GM12891 (cell line): ENCODE results near the gene TRIB2.

Source experiments
- DNase-seq: peaks from one replicate; pipeline ENCODE4 v3.0.0; 2011; ENCODE audit warnings: low spot score; ENCODE audit not compliant: insufficient read length
- FAIRE-seq: peaks from 2 replicates; lab custom pipeline; 2011; peaks lifted over from hg19 to GRCh38; lab: Jason Lieb, UNC
- PAX5 ChIP-seq: IDR thresholded peaks from 2 replicates; pipeline ENCODE4 v1.6.1; 2011; ENCODE audit warnings: low read length, moderate library complexity, mild to moderate bottlenecking; ENCODE audit not compliant: insufficient read depth, severe bottlenecking
- POLR2A ChIP-seq: IDR thresholded peaks from 2 replicates; pipeline ENCODE4 v1.6.1; 2011; ENCODE audit warnings: low read depth, low read length, control low read depth
- POLR2AphosphoS5 ChIP-seq: IDR thresholded peaks from 2 replicates; pipeline ENCODE4 v1.6.1; 2011; ENCODE audit warnings: low read depth, low read length, control low read depth
- POU2F2 ChIP-seq: IDR thresholded peaks from 2 replicates; pipeline ENCODE4 v1.6.1; 2011; ENCODE audit warnings: low read depth, mild to moderate bottlenecking, control low read depth, low read length, moderate library complexity
- SPI1 ChIP-seq: IDR thresholded peaks from 2 replicates; pipeline ENCODE4 v1.6.1; 2011; ENCODE audit warnings: low read depth, low read length, control low read depth
- TAF1 ChIP-seq: IDR thresholded peaks from 2 replicates; pipeline ENCODE4 v1.6.1; 2011; ENCODE audit warnings: low read depth, low read length, control low read depth

TRIB2 gene

DNA sequence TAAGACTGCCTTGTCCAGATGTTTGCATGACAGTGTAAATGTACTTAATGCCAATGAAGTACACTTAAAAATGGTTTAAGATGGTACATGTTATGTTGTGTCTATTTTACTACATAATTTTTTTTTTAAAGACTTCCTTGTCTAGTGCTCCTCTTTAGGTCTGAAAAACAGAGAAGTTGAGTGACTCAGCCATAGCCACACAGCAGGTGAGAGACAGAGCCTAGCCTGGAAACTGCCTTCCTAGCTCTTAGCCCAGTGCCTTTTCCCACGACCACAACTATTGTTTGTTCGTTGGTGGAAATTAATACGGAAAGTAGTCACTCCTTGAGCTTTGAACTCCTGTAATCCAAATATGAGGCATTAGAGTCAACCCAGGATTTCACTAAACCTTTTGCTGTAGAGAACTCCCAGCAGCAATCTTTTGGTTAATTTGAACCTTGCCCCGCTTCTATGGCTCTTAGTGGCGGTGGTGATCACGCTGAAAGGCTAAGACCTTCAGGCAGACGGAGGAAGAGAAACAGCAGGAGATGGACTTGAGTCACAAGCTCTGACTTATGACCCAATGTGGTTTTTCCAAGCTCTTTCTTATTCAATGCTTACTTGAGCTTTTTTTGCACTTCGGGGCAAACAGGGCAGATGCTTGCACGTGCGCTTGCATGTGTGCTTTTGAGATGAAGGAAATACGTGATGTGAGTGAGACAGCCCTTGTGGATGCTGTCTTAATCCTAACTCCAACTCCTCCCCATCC is 21.2 kb downstream of the TRIB2 start:
- no peak for FAIRE-seq
- DNase-seq = no peak
- TF ChIP-seq POLR2A (no peak), POU2F2 (no peak), TAF1 (no peak), PAX5 (no peak), SPI1 (no peak), POLR2AphosphoS5 (no peak)

DNA sequence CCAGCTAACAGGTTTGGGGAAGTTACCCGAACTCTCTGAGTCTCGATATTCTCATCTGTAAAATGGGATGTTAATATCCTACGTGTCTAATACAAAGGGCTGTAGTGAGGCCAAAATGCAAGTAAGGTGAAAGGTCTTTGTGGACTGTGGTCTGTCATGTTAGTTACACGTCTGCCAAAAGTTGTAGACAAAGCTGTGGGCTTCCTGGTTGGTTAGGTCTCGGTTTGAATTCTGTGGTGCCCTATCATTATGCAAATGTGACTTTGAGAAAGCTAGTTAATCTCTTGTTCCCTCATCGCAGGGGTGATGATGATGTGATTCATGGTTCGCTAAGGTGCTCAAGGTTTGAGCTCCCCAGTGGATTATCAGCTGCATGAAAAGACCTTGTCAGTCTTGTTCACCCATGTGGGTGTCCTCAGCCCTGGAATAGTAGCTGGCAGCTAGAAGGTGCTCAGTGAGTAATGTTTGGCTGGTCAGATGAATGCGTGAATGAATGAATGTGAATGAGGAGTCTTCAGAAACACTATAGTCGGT is 23.1 kb downstream of the TRIB2 start:
- DNase-seq (no peak), FAIRE-seq (no peak)
- TF ChIP-seq POU2F2 (no peak), POLR2A (no peak), TAF1 (no peak), SPI1 (no peak), PAX5 (no peak), POLR2AphosphoS5 (no peak)

DNA sequence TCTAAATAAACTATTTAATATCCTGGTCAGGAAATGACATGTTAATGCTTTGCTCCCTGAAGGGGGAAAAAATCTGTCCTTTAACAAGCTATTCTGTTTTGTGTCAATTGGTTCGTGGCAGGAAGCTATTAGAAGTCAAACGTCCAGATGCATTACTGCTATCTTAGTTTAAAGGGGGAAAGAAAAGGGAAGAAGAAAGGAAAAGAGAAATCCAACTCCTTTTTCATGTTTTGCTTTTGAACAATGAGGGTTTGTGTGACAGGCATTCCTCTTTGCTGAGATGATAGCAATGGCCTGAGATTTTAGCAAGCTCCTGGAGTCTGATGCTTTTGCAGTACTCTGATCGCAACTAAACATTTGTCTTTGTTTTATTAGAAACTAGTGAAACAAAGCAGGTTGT is 24.6 kb downstream of the TRIB2 start:
- TF ChIP-seq POLR2A (no peak), POU2F2 (no peak), PAX5 (no peak), POLR2AphosphoS5 (no peak), SPI1 (no peak), TAF1 (no peak)
- FAIRE-seq (no peak), DNase-seq (no peak)

DNA sequence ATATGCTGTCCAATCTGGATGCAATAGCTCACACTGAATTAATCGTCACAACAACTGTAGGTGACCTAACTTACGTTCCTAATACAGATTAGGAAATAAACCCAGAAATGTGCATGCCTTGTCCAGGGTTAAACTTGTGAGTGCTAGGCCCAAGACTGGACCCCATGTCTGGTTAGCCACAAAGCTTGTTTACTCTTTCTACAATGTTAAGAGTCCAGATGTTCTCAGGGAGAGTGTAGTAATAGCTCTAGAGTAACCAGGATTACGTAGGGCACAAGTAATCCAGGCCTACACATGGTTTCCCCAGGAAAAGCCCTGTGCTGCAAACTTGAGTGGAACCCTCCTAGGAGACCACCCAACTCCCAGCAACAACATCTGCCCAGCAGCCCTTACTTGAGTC is 26.2 kb downstream of the TRIB2 start:
- TF ChIP-seq POLR2AphosphoS5 (no peak), TAF1 (no peak), POLR2A (no peak), SPI1 (no peak), POU2F2 (no peak), PAX5 (no peak)
- DNase-seq (no peak), FAIRE-seq (no peak)

DNA sequence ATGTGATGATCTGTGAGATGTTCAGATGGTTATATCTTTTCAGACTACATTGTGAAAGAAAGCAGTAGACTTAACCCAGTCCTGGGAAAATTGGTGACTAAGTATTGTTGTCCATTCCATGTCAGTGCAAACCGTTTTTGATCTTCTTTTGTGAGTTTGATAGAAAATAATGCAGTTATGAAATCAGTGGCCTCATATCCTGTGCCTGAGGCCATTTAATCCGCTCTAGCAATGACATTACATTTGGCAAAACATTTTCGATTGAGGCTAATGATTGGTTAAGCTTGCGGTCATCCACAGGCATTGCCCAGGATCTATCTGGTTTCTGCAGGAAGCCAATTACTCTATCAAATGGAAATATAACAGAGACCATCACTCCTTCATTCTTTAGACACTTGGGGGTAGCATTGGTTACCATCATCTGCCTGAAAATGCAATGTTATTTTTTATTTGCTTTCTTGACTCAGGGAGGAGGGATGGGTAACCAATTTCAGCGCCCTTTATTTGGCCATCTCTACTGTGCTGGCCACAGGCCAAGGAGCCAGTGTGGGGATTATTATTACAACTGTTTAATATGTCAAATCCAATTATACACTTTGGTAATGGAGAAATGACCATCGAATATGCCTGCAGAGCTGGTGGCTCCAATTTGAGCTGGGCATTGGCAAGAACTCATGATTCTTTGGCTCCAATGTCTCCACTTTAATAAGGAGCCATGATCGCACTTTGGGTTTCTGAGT is 33.6 kb downstream of the TRIB2 start:
- DNase-seq (no peak), FAIRE-seq (no peak)
- no peak for TF ChIP-seq POU2F2
- no peak for TF ChIP-seq PAX5
- no peak for TF ChIP-seq POLR2AphosphoS5
- TF ChIP-seq POLR2A = no peak
- no peak for TF ChIP-seq SPI1
- no peak for TF ChIP-seq TAF1

DNA sequence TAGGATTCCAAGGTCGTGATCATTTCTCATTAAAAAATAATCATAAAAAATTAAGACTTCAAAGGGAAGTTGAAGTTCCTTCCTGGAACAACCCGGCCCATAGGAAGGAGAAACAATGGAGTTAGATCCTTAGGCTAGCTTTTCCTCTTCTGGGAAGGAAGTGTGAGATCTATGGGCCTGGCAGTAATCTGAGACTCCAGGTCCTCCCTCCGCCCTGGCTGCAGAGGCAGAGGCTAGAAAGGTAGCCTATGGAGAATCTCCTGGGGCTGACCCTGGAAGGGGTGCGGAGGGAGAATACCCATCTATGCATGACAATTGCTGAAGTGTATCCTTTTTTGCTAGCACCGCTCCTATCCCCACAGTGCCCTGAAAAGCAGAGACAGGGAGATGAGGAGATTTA is 37.9 kb downstream of the TRIB2 start:
- DNase-seq (no peak), FAIRE-seq (no peak)
- no peak for TF ChIP-seq POLR2AphosphoS5
- TF ChIP-seq POU2F2 = no peak
- TF ChIP-seq TAF1 = no peak
- TF ChIP-seq SPI1 = no peak
- no peak for TF ChIP-seq POLR2A
- TF ChIP-seq PAX5 = no peak

DNA sequence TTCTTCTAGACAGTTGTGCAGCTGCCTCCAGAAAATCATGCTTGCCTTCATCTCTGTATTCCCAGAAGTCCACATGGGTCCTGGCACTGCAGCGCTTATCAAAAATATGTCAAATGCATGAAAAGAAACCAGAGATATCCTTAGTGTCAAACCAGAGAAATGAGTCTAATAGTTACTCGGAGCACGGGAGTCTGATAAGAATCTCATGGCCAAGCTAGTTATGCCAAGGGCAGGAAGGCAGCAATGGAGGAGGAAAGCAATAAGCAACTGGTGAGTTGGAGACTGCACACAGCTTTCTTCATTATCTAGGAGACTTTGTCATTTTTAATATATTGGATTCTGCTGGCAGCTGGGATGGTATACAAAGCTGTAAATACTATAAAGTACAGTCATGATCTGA is 38.6 kb downstream of the TRIB2 start:
- no peak for FAIRE-seq
- DNase-seq = no peak
- no peak for TF ChIP-seq POLR2A
- no peak for TF ChIP-seq SPI1
- TF ChIP-seq TAF1 = no peak
- TF ChIP-seq PAX5 = no peak
- no peak for TF ChIP-seq POLR2AphosphoS5
- no peak for TF ChIP-seq POU2F2

DNA sequence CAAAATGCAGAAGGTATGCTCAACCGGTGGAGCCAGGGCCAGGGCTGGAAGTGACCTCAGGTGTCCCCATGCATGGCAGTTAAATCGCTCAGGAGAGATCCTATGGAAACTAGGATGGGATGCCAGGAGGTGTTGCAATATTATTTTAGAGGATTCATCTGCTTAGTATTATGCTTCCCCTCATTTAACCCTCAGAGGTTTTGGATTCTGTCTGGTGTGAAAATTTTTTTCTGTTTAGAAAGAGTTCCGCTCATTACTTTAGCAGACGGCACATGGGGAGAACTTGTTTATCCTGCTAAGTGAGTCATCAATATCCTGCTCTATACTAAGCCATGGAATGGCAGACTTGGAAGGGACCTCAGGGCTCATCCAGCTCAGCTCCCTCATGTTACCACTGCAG is 42.5 kb downstream of the TRIB2 start:
- FAIRE-seq = no peak
- TF ChIP-seq POLR2A (no peak), POU2F2 (no peak), SPI1 (no peak), PAX5 (no peak), TAF1 (no peak), POLR2AphosphoS5 (no peak)
- DNase-seq = no peak

DNA sequence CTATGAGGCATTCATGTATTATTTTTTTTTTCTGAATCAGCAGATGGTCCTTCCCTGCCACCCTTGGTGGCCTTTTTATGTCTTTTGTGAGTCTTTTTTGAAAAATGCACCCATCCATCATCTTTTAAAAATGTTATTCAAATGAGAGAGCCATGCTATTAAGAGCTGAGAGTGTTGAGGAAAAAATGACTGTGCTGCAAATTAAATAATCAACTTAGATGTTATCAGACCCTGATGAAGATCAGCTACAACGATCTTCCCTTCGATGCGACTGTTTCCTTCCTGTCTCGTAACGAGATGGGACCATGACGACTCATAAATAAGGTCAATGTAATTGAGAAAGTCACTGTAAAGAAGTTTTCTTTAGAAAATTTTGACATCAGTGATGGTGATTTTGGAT is 44.4 kb downstream of the TRIB2 start:
- no peak for TF ChIP-seq SPI1
- no peak for TF ChIP-seq TAF1
- no peak for TF ChIP-seq POLR2A
- no peak for TF ChIP-seq POLR2AphosphoS5
- TF ChIP-seq POU2F2 = no peak
- TF ChIP-seq PAX5 = no peak
- no peak for DNase-seq
- no peak for FAIRE-seq

DNA sequence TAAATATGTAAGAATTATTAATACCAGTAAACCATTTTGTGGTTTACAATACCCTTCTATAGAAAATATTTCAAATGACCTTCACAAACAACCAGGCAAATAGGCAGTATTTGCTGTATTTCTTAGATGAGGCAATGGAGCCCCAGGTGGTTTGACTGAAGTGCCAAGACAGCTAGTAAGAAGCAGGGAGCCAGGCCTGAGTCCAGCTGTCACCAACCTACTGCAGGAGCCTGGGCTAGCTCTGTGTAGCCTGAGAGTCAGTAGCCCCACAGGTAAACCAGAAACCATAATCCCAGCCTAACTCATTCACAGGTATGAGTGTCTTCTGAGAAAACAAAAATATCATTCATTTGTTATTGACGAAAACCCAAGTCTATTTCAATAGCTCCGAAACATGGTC is 45.6 kb downstream of the TRIB2 start:
- FAIRE-seq (no peak), DNase-seq (no peak)
- TF ChIP-seq POU2F2 = no peak
- TF ChIP-seq PAX5 = no peak
- no peak for TF ChIP-seq POLR2A
- TF ChIP-seq TAF1 = no peak
- TF ChIP-seq POLR2AphosphoS5 = no peak
- no peak for TF ChIP-seq SPI1
